ENCODE results near the gene CYB5A.

Gene CYB5A

DNA sequence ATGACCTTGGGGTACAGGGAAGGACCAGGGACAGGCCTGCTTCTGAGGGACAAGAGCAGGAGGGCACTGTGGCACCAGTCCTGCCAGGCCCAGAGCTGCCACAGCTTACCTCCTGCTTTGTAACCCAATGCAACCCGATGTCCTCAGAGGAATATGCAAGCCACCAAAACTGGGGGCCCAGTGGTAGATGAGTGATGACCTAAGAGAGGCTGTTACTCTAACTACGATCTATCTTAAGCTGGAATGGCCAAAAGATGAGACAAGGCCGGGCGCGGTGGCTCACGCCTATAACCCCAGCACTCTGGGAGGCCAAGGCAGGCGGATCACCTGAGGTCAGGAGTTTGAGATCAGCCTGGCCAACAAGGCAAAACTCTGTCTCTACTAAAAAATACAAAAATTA is 12.8 kb downstream of the CYB5A start:
- TF ChIP-seq, protein P1, sequence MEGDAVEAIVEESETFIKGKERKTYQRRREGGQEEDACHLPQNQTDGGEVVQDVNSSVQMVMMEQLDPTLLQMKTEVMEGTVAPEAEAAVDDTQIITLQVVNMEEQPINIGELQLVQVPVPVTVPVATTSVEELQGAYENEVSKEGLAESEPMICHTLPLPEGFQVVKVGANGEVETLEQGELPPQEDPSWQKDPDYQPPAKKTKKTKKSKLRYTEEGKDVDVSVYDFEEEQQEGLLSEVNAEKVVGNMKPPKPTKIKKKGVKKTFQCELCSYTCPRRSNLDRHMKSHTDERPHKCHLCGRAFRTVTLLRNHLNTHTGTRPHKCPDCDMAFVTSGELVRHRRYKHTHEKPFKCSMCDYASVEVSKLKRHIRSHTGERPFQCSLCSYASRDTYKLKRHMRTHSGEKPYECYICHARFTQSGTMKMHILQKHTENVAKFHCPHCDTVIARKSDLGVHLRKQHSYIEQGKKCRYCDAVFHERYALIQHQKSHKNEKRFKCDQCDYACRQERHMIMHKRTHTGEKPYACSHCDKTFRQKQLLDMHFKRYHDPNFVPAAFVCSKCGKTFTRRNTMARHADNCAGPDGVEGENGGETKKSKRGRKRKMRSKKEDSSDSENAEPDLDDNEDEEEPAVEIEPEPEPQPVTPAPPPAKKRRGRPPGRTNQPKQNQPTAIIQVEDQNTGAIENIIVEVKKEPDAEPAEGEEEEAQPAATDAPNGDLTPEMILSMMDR (IDR thresholded peaks at IDR 0.05; ENCODE audit: control insufficient read depth, insufficient read depth, low read depth, low read length, missing control alignments) = no peak
- no peak overlapping the region for H3K4me3 ChIP-seq (ENCODE audit: control insufficient read depth, low read depth, low read length)
- DNase-seq (ENCODE audit: low read depth) = no peak

DNA sequence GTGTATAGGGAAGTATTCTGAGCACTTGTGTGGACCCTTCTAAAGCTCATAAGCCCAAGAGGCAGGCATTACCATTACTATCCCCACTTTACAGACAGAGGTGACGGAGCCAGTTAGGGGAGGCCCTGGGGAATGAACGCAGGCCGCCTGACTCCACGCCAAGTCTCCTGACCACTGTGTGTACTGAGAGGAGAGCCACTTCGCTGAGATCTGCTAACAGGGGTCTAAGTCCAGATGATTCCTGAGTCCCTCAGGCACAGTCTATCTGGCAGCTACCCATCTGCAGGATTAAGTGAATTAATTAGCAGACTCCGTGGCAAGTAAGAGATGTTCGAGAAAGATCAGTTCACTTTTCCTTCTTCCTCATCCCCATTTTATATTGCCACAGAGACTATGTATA is 13.7 kb downstream of the CYB5A start:
- no peak for DNase-seq (ENCODE audit: low read depth)
- TF ChIP-seq, protein P1 (IDR thresholded peaks at IDR 0.05; ENCODE audit: control insufficient read depth, insufficient read depth, low read depth, low read length, missing control alignments) = no peak
- no peak overlapping the region for H3K4me3 ChIP-seq (ENCODE audit: control insufficient read depth, low read depth, low read length)

DNA sequence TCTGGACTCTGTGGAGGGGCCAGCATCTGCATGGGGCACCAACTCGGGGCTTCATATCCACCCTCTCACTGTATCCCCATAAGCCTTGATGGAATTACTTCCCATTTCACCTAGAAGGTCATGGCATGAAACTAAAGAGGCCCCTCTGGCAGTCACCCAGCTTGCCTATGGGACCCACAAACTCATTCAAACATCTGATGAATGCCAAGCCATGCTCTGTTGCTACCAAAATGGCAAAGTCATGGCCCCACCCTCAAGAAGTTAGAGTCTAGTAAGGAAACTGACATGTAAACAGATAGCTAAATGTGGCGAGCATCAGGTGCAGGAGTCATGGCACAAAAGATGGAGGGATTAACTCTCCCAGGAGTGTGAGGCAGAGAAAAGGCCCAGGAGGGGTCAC is 14.5 kb downstream of the CYB5A start:
- TF ChIP-seq, protein P1 (IDR thresholded peaks at IDR 0.05; ENCODE audit: control insufficient read depth, insufficient read depth, low read depth, low read length, missing control alignments) = no peak
- H3K4me3 ChIP-seq (ENCODE audit: control insufficient read depth, low read depth, low read length) = no peak overlapping the region
- no peak for DNase-seq (ENCODE audit: low read depth)

DNA sequence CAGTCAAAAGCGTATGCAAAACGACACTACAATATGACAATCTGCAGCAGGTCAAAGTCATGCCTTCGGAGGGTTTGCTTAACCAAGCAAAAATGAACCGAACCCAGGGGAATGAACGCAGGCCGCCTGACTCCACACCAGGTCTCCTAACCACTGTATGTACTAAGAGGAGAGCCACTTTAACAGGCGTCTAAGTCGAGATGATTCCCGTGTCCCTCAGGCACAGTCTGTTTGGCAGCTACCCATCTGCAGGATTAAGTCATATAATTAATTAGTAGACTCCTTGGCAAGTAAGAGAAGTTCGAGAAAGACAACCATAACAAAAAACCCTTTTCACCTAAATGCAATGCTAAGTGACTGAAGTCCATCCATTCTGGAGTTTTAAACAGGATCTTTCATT is 15.2 kb downstream of the CYB5A start:
- TF ChIP-seq, protein P1 (IDR thresholded peaks at IDR 0.05; ENCODE audit: control insufficient read depth, insufficient read depth, low read depth, low read length, missing control alignments) = no peak
- no peak overlapping the region for H3K4me3 ChIP-seq (ENCODE audit: control insufficient read depth, low read depth, low read length)
- no peak for DNase-seq (ENCODE audit: low read depth)

DNA sequence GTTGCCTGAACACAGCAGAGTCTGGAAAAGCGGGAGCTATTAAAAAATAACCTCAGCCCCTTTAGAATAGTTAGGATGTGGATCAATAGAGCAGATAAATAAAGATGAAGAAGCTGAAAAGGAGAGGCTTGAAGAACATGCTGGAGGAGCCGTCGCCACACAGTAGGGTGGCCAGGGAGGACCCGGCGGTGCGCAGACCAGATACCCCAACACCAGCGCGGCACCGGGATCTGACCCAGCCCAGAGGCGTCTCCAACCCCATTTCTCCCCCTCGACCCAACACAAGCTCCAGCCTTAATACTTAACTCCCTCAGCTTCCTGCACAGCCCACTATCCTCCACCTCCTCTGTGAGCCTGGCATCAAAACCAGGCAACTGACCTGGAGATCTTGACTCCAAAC is 16.0 kb downstream of the CYB5A start:
- no peak for DNase-seq (ENCODE audit: low read depth)
- TF ChIP-seq, protein P1 (IDR thresholded peaks at IDR 0.05; ENCODE audit: control insufficient read depth, insufficient read depth, low read depth, low read length, missing control alignments) = no peak
- no peak overlapping the region for H3K4me3 ChIP-seq (ENCODE audit: control insufficient read depth, low read depth, low read length)

DNA sequence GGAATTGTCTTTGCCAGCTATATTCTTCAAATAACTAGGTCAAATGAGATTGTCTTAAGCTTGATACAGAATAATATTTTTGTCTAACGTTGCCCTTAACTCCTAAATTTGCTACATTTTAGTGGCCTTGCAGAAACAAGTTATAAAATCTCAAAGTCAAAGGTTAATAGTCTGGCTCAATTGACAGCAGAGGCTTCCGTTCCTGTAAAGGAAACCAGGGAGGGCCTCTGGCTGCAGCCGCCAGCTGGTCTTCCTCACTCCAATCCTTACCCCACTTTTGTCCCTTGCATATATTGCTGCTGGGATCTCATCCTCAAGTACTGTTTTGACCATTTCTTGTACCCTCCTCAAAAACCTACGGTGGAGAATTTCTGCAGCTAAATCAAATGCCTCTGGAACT is 17.1 kb downstream of the CYB5A start:
- DNase-seq (ENCODE audit: low read depth) = no peak
- no peak overlapping the region for H3K4me3 ChIP-seq (ENCODE audit: control insufficient read depth, low read depth, low read length)
- TF ChIP-seq, protein P1 (IDR thresholded peaks at IDR 0.05; ENCODE audit: control insufficient read depth, insufficient read depth, low read depth, low read length, missing control alignments) = no peak

DNA sequence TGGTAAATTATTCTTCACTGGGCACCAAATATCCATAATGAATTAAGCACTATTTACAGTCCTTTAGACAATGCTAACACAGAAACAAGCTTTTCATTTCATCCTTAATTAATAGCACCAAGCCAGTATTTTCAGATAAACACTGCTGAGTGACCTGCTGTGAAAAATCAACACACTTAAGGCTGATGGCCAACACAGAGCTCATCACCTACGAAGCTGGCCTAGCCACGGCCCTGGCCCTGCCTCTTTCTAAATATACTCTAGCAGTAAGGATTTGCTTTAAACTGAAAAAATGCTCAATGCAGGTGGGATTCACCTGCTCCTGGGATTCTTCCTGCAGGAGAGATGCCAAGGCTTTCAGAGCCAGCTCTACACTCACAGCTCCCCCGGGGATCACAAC is 18.4 kb downstream of the CYB5A start:
- DNase-seq (ENCODE audit: low read depth) = no peak
- no peak overlapping the region for H3K4me3 ChIP-seq (ENCODE audit: control insufficient read depth, low read depth, low read length)
- TF ChIP-seq, protein P1 (IDR thresholded peaks at IDR 0.05; ENCODE audit: control insufficient read depth, insufficient read depth, low read depth, low read length, missing control alignments) = no peak
